ENCODE results near the gene SNAP29. TPM values are rescaled to one million over a fixed set of nuclear protein-coding genes. Genes with fewer than 3 reads are reported as not detected.
A peak's percentile ranks its signal among the peaks of the same experiment; 100 is the strongest.

The SNAP29 gene
- total and polyA plus RNA-seq, 9 of the 15 experiments (the other 6 are each of a cell fraction or from before 2014, with no cell fraction given): 19.5 to 250 (median 75.9) TPM

- TF ChIP-seq ZBTB17 (CRISPR knock-in tag; IDR thresholded peaks at IDR 0.05): no peak
- peak; percentile 1; the same call in 1 of the 2 replicates for TF ChIP-seq MAFF (IDR thresholded peaks at IDR 0.05; ENCODE audit: low read length)
- TF ChIP-seq TEAD1 (CRISPR knock-in tag; IDR thresholded peaks at IDR 0.05): no peak
- TF ChIP-seq ZNF507 (tag; conservative IDR thresholded peaks at IDR 0.05): no peak
Measured at GRCh38 chr22:20853236-20853660, 5.6 kb upstream of the SNAP29 start (continued).

GRCh38 chr22:20857247-20857643, 1.6 kb upstream of the SNAP29 start:
- in situ Hi-C loops (cut with MboI): no loop called here
- H3K79me2 ChIP-seq (ENCODE audit: control insufficient read depth, insufficient read depth, low read length): peaks cover 85% of the 10 kb centered on the region
- ChIA-PET CTCF (ENCODE audit: low intra/inter-chr PET ratio) (no interaction called here), POLR2A (interaction anchor here (0.6 to 6.0 kb wide), 22 partner anchors 10 to 665 kb away, joined by 3 to 70 read pairs (median 4); partner anchors contain the start of gene CRKL)
- peaks cover 13% of the 10 kb centered on the region; the same call in 2 of the 3 replicates for H3K36me3 ChIP-seq (ENCODE audit: control insufficient read depth, insufficient read depth, low read length)
- under 1% methylated on average over 7 of the region's 7 CpGs for WGBS (ENCODE audit: insufficient coverage, low coverage, missing lambda C conversion rate)
- H3K27me3 ChIP-seq (ENCODE audit: control insufficient read depth in 2 of 2, insufficient read depth in 2 of 2, low read length in 2 of 2): no peaks in the 10 kb centered on the region
- peak overlapping the region; percentile 93 for H3K4me2 ChIP-seq (ENCODE audit: insufficient read depth, low read length)
- H3K27ac ChIP-seq (ENCODE audit: extremely low read depth, low read depth, low read length): peak overlapping the region; percentile 79
- H3K4me3 ChIP-seq: peak overlapping the region; percentile 57
- no peaks in the 10 kb centered on the region for H3K9me1 ChIP-seq (ENCODE audit: control insufficient read depth, insufficient read depth, low read length)
- ATAC-seq (peak; percentile 6), FAIRE-seq (peak; percentile 87), DNase-seq (ENCODE audit: extremely low read depth in 1 of 4, low spot score in 3 of 4) (peak in 2 of 4 experiments; percentile 85 to 93)
- intact Hi-C loops (cut with micrococcal nuclease): loop anchor here (2.0 to 10.0 kb wide), 3 partner anchors 16 to 798 kb away; partner anchors contain the start of gene THAP7
- H2AFZ ChIP-seq (ENCODE audit: low read depth, low read length): peak overlapping the region; percentile 93; the same call in 1 of the 2 replicates
- BruUV-seq (replicated peaks): no TSS peak
- H3K9ac ChIP-seq (ENCODE audit: insufficient read depth in 1 of 2, low read depth in 2 of 2, low read length in 2 of 2): peak overlapping the region; percentile 4 to 84; a peak in 3 of 4 replicates
- H3K9me3 ChIP-seq (replicated peaks; ENCODE audit: control insufficient read depth, insufficient read depth, low read depth, low read length): no peaks in the 10 kb centered on the region
- peaks cover 40% of the 10 kb centered on the region for H4K20me1 ChIP-seq (replicated peaks; ENCODE audit: control insufficient read depth, insufficient read depth, low read length)
- peaks cover 55 to 77% of the 10 kb centered on the region in 2 experiments for H3K4me1 ChIP-seq (replicated peaks in 1 of 2; ENCODE audit: control insufficient read depth in 2 of 2, insufficient read depth in 2 of 2, low read length in 2 of 2)
- TF ChIP-seq BCLAF1 (IDR thresholded peaks at IDR 0.05; ENCODE audit: borderline replicate concordance in 1 of 2, control insufficient read depth in 1 of 2, low read depth in 2 of 2, low read length in 1 of 2) (no peak), ZNF77 (CRISPR knock-in tag; IDR thresholded peaks at IDR 0.05) (no peak), ZZZ3 (IDR thresholded peaks at IDR 0.05) (no peak), MAFK (IDR thresholded peaks at IDR 0.05; ENCODE audit: low read length) (0 out of 2 replicates have a peak, but pooled peaks have one; percentile 11), TEAD1 (CRISPR knock-in tag; IDR thresholded peaks at IDR 0.05) (no peak), SMC3 (conservative IDR thresholded peaks at IDR 0.05; ENCODE audit: insufficient read depth, low read depth, low read length) (no peak), SRSF9 (IDR thresholded peaks at IDR 0.05; ENCODE audit: borderline replicate concordance, low read depth, low read length) (no peak), ZNF639 (CRISPR knock-in tag; conservative IDR thresholded peaks at IDR 0.05 in 1 of 2, IDR thresholded peaks at IDR 0.05 in 1 of 2) (no peak), NFYB (IDR thresholded peaks at IDR 0.05; ENCODE audit: extremely low read depth, insufficient read length) (no peak), BRD9 (IDR thresholded peaks at IDR 0.05; ENCODE audit: low read depth, partially characterized antibody) (no peak), VEZF1 (CRISPR knock-in tag; IDR thresholded peaks at IDR 0.05) (no peak)
